T follicular helper cell (primary cell): ENCODE measurements around the gene BMAL1.

ENCODE experiments used
- DNase-seq: peaks from one replicate; pipeline ENCODE4 v3.0.0-alpha.2; 2020; ENCODE audit warnings: low read depth

The BMAL1 gene

GRCh38 chr11:13291800-13292199, 14.2 kb downstream of the BMAL1 start:
- no peak for DNase-seq

DNA sequence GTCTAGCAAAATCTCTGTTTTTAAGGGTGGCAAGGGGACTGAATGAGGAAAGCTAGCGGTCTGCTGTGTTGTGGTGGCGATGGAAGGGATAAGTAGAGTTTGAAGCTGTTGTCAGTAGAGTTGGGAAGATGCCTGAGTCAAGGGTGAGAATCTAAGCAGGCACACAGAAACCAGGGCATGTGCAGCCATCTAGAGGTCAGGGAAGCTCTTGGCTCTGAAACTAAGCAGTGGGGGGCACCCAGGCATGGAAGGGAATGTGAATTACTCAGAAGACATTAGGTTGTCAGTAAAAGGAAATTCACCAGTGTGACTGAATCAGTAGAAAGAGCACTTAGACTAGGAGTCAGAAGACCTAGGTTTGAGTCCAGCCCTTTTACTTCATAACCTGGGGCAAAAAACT, 15.4 kb downstream of the BMAL1 start:
- DNase-seq, result no peak

- no peak for DNase-seq
Measured at GRCh38 chr11:13294178-13294577, 16.6 kb downstream of the BMAL1 start.

DNA sequence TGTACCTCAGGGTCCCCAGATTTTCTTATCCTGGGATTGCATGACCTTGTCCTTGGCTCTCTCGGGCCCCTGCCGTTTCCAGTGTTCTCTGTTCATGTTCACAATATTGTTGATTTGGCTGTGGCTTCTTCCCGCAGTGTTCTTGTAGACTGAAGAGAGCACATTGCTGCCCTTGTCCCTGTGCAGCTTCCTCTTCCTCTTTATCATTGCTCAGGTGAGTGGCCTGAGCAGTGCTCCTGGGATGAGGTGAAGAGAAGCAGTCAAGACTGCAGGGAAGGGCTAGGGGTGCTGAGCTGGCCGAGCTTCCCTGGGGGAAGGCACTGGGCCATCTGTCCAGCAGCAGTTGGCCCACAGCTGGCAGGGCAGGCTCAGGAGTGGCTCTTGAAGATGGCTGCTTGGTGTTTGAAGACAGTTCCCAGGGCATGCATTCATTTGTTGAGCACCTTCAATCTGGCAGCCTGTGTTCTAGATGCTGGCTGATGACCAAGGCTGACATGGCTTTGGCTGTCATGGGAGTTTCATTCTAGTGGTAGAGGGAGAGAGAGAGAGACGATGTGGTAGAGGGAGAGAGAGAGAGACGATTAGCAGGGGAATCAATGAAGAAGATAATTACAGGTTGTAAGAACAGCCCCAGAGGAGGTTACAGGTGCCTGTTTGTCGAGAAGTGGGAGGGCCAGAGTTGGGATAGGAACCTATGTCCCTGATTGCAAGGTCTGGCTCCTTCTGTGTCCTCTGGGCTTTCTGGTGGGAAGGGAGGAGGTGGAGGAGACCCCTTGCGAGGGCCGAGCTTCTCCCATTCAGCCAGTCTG, 17.4 kb downstream of the BMAL1 start:
- DNase-seq, result no peak

DNA sequence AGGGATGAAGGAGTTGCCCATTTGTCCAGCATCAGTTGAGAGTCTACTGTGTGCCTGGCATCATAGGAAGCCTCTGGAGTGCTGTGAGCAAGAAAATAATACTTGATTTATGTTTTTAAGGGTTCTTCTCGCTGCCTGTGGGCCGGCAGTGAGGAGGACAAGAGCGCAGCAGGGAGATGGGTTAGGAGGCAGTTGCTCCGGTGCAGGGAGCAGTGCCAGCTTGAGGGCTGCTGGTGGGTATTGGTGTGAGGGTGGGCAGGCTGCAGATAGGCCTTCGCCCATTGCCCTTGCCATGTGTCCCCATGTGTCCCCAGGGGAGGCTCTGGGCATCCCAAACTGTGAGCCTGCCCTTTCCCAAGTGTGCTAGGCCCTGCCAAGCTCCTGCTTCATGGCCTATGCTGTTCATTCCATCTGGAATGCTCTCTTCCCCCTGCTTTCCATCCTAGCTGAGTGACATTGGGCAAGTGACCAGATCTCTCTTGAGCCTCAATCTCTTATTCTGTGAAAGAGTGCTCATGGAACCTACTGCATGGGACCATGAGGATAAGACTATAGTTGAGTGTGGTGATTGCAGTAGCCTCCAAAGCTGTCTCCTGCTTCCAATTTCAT, 19.8 kb downstream of the BMAL1 start:
- DNase-seq, result no peak

DNA sequence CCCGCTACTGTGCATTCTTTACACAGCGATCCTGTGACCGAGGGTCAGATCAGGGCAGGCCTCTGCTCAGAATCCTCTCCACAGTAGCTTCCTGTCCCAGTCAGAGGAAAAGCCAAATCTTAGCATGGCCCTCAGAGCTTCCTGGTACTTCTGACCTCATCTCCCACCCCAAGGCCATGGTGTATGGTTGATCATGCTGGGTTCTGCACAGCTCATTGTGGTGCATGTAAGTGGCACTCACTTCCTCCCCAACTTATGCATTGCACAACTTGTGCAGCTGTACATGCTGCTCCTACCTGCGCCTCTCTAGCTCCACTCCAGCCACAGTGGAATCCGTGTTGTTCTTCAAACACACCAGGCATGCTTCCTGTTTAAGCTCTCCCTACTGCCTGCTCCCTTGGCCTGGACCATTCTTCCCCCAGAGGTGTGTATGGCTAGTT, 20.3 kb downstream of the BMAL1 start:
- no peak for DNase-seq

DNA sequence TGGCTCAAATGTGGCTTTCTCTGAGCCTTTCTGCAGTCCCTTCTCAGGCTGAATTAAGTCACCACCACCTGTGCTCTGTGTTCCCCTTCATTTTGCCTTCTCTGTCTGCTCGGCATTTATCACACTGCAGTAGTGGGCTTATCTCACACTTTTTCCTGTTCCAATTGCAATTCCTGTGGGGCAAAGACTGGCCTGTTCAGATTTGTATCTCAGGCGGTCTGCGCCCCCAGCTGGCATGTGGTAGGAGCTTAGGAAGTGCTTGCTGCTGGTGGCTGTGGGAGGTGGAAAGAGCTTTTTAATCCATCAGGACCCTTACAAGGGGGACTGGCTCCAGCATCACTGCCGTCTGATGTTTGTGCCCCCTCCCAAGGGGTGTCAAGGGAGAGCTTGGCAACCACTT, 21.2 kb downstream of the BMAL1 start:
- DNase-seq, result no peak

- DNase-seq, result no peak
Measured at GRCh38 chr11:13301522-13301921, 23.9 kb downstream of the BMAL1 start.

- no peak for DNase-seq
Measured at GRCh38 chr11:13302420-13302958, 24.9 kb downstream of the BMAL1 start.

- DNase-seq, result no peak
Measured at GRCh38 chr11:13303668-13304649, 26.4 kb downstream of the BMAL1 start.

GRCh38 chr11:13304655-13305335, 27.2 kb downstream of the BMAL1 start:
- no peak for DNase-seq

- no peak for DNase-seq
Measured at GRCh38 chr11:13308704-13309103, 31.1 kb downstream of the BMAL1 start.

- no peak for DNase-seq
Measured at GRCh38 chr11:13309156-13309555, 31.6 kb downstream of the BMAL1 start.

- DNase-seq, result no peak
Measured at GRCh38 chr11:13310443-13310842, 32.9 kb downstream of the BMAL1 start.

DNA sequence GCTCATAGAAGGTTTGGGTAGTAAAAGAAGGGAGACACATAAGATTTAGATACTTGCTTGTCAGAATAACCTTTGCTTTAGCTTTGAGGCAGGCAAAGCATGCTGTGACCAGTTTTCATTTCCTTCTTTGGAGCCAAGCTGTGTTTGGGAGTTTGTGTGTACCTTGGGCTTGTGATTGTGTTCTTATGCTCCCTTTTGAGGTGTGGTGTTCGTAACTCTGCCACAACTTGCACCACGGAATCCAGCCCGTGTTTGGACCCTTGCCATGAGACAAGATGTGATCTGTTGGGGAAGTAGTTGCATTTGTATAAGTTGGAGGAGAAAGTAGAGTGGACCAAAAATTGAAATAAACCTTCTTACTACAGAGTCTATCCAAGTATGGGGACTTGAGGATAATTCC, 34.0 kb downstream of the BMAL1 start:
- no peak for DNase-seq

DNA sequence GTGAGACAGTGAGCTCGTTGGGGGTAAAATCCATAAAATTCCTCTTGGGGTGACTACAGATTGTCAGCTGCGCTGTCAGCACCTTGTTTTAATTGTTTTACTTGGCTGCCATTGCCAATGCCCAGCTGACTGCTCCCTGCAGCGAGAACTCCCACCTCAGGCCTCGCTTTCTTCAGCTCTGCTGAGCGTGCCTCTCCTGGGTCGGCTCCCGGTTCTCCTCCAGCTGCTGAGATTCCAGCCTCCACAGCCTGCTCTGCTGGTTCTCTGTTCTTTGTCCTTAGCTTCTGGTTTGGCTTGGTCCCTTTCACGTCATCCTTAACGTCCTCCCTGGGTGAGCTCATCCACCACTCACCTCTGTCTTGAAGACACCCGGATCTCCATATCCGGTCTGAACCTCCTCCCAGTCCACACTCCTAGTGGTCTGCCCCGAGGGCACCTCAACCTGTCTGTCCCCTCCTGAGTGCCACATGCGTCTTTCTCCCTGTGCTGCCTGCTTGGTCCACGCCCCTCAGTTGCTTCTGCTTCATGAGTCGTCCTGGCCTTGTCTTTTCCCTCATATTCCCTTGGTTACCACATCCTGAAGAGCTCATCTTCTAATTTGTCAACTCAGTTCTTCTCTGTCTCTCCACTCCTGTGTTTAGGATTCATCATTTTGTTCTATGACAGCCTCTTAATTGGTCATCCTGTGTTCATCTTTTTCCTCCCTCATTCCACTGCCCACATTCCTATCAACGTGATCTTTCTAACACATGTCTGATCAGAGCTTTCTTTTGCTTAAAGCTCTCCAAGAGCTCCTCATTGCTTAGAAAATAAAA, 35.6 kb downstream of the BMAL1 start:
- no peak for DNase-seq

DNA sequence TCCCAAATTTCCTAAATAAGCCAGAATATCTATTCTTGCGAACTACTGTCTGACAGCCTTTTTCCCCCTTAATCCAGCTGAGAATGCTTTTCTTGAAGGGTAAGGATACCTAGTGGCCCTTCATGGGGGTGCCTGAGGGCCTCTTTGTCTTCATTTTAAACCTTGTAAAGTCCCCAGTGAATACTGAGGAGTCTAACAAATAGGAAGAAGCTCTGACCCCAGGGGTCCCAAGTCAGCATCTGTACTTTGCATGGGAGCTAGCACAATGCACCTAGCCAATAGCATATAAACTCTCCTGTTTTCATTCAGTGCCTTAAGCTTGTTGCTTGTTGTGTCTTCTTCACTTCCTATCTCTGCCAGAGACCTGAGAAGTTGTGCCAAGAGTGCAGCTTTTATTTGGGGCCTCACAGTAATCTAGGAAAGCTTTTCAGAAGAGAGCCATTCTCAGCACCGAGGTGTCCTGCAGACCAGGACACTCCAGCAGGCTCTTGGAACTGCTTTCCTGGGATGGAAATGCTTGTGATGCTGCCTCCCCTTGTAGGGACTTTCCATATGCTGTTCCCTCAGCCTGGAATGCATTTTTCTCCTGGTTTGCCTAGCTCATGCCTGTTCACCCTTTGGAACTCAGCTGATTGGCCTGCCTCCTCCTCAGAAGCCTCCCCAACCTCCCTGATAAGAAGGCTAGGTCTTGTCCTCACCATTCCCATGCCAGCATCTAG, 37.2 kb downstream of the BMAL1 start:
- DNase-seq, result no peak

DNA sequence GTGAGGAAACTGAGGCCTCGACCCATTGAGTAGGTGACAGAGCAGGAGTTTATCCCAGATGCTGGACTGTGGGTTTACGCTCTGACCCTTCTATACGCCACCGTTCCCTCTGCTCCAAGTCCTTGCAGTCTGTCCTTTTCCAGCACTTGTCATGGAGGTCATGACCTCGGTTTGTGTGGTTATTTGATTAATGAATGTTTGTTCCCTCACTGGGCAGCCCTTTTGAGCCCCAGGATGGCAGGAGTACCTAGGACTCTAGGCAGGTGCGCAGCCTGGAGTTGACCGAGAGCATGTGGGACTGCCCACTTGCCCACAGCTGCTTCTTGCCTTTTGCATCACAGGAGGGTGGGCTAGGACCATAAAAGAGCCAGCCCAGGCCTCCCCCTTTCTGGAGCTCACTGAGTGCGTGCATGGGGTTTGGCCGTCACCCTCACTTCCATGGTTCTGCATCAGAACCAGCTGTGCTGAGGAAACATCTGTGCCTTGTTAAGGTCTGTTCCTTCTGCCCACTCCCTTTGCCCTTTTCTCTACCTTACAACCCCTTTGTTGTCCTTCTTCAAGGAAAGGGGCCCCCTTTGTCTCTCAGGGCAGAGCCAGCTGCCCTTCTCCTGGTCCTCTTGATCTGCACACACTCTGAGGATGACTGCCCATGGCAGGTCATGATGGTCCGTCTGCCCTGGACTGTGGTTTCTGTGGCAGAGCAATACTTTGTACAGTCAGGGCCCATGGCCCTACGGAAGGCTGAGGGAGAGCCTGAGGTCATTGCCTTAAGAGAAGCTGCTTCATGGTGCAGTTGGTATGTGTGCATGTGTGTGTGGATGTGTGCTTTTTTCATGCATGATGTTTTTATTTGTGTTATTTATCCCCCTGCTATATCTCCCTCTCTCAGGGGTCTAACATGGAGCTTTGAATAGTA, 38.2 kb downstream of the BMAL1 start:
- no peak for DNase-seq

DNA sequence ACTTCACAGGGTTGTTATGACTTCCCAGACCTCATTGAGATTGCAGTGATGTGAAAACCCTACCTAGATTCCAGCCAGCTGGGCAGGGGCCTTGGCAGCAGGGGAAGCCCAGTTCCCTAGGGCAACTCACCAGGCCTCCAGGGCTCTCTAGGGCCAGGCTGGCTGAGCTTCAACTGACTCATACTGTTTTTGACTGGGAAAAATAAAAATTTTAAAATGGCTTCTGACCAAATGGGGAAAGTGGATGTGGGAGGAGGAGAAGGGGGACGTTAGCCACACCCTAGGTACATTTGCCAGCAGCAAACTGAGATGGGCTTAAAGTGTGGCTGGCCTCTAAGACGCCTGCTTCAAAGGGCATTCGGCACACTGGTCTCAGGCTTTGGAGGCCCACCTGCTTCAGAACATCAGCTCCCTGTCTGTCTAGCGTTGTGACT, 39.0 kb downstream of the BMAL1 start:
- no peak for DNase-seq
